SK-N-MC (cell line): ENCODE measurements around the gene NFIX.

Experiments used
- DNase-seq: peaks from one replicate; pipeline ENCODE4 v3.0.0-alpha.2; 2011; ENCODE audit warnings: low read depth, low spot score
- H3K27ac ChIP-seq: fragments of 200-600 bp; sonication (generic); 2 replicates; pipeline ENCODE4 v1.5.1; 2016; ENCODE audit warnings: mixed run types
- H3K36me3 ChIP-seq: fragments of 200-600 bp; sonication (generic); 2 replicates; pipeline ENCODE4 v1.6.1; 2017; ENCODE audit warnings: antibody characterized with exemption, low read length, mixed read lengths; ENCODE audit not compliant: insufficient read depth
- H3K4me3 ChIP-seq: fragments of 200-600 bp; sonication (generic); 2 replicates; pipeline ENCODE4 v1.5.1; 2016
- H3K9ac ChIP-seq: fragments of 200-600 bp; sonication (generic); 2 replicates; pipeline ENCODE4 v1.8.0; 2017; ENCODE audit warnings: mixed run types, mixed read lengths; ENCODE audit not compliant: insufficient read length
- H3K9me3 ChIP-seq: fragments of 200-600 bp; sonication (generic); 2 replicates; pipeline ENCODE4 v1.6.1; 2017; ENCODE audit warnings: low read depth, mild to moderate bottlenecking, antibody characterized with exemption, low read length, moderate library complexity, mixed read lengths
- EZH2 ChIP-seq: fragments of 200-600 bp; sonication (generic); IDR thresholded peaks from one replicate; pipeline ENCODE4 v1.6.1; 2017; ENCODE audit warnings: antibody characterized with exemption
- FOXP2 ChIP-seq: optimal IDR thresholded peaks from 2 replicates; pipeline ENCODE3; 2011; ENCODE audit warnings: mild to moderate bottlenecking, moderate library complexity; ENCODE audit not compliant: insufficient read depth; ENCODE audit errors: extremely low read length, control extremely low read depth
- POLR2AphosphoS5 ChIP-seq: IDR thresholded peaks from 2 replicates; pipeline ENCODE4 v1.6.1; 2012; ENCODE audit warnings: mild to moderate bottlenecking, low read depth, low read length, borderline replicate concordance

NFIX gene

GRCh38 chr19:13053761-13054625 is 58.7 kb downstream of the NFIX start:
- peak overlapping the region; percentile 32 for H3K4me3 ChIP-seq
- H3K9me3 ChIP-seq: no peaks in the 10 kb centered on the region
- peak overlapping the region; percentile 89 for H3K27ac ChIP-seq
- peak overlapping the region; percentile 45 for H3K9ac ChIP-seq
- no peak for TF ChIP-seq POLR2AphosphoS5
- DNase-seq: no peak
- H3K36me3 ChIP-seq: no peaks in the 10 kb centered on the region; the same call in 1 of the 2 replicates

- DNase-seq: no peak
- Histone ChIP-seq H3K9me3 (no peaks in the 10 kb centered on the region), H3K36me3 (no peaks in the 10 kb centered on the region; the same call in 1 of the 2 replicates), H3K9ac (peak overlapping the region; percentile 28), H3K4me3 (peak overlapping the region; percentile 32), H3K27ac (peak overlapping the region; percentile 89)
- TF ChIP-seq EZH2 (no peak), POLR2AphosphoS5 (no peak), FOXP2 (no peak)
Measured at GRCh38 chr19:13054626-13055212, 59.4 kb downstream of the NFIX start.

GRCh38 chr19:13055213-13056051 is 60.2 kb downstream of the NFIX start:
- Histone ChIP-seq H3K36me3 (no peaks in the 10 kb centered on the region; the same call in 1 of the 2 replicates), H3K4me3 (peak overlapping the region; percentile 32), H3K9me3 (no peaks in the 10 kb centered on the region), H3K27ac (peak overlapping the region; percentile 89), H3K9ac (peak overlapping the region; percentile 66)
- TF ChIP-seq FOXP2 (no peak), POLR2AphosphoS5 (0 out of 2 replicates have a peak, but pooled peaks have one; percentile 16)
- DNase-seq: no peak

- Histone ChIP-seq H3K36me3 (no peaks in the 10 kb centered on the region; the same call in 1 of the 2 replicates), H3K9ac (peak overlapping the region; percentile 66), H3K27ac (peak overlapping the region; percentile 89), H3K9me3 (no peaks in the 10 kb centered on the region), H3K4me3 (peak overlapping the region; percentile 32)
- DNase-seq: no peak
- TF ChIP-seq EZH2 (no peak), FOXP2 (no peak), POLR2AphosphoS5 (no peak)
Measured at GRCh38 chr19:13056052-13056660, 60.9 kb downstream of the NFIX start.

- Histone ChIP-seq H3K9ac (no peak overlapping the region), H3K9me3 (no peaks in the 10 kb centered on the region), H3K36me3 (no peaks in the 10 kb centered on the region; the same call in 1 of the 2 replicates), H3K27ac (peak overlapping the region; percentile 89), H3K4me3 (peak overlapping the region; percentile 46)
- no peak for DNase-seq
- TF ChIP-seq FOXP2: no peak
- no peak for TF ChIP-seq EZH2
Measured at GRCh38 chr19:13057147-13057572, 61.9 kb downstream of the NFIX start.

- no peaks in the 10 kb centered on the region; the same call in 1 of the 2 replicates for H3K36me3 ChIP-seq
- H3K4me3 ChIP-seq: peak overlapping the region; percentile 46
- no peak for DNase-seq
- H3K9ac ChIP-seq: no peak overlapping the region
- no peaks in the 10 kb centered on the region for H3K9me3 ChIP-seq
- TF ChIP-seq FOXP2 (no peak), POLR2AphosphoS5 (0 out of 2 replicates have a peak, but pooled peaks have one; percentile 26), EZH2 (no peak)
- H3K27ac ChIP-seq: peak overlapping the region; percentile 89
Measured at GRCh38 chr19:13057744-13058143, 62.5 kb downstream of the NFIX start.

GRCh38 chr19:13058951-13059660 is 63.8 kb downstream of the NFIX start:
- Histone ChIP-seq H3K4me3 (no peak overlapping the region), H3K36me3 (no peaks in the 10 kb centered on the region), H3K9me3 (no peaks in the 10 kb centered on the region), H3K27ac (peak overlapping the region; percentile 89; the same call in 1 of the 2 replicates), H3K9ac (no peak overlapping the region)
- TF ChIP-seq EZH2: no peak
- no peak for TF ChIP-seq FOXP2
- TF ChIP-seq POLR2AphosphoS5: no peak
- DNase-seq: no peak
